IPS DF 4.7 (cell line): ENCODE measurements around the gene CLEC1A.
A peak's percentile ranks its signal among the peaks of the same experiment; 100 is the strongest.

Experiments used
- DNase-seq: peaks from one replicate; pipeline ENCODE4 v3.0.0-alpha.2; 2013; ENCODE audit warnings: low spot score; ENCODE audit errors: extremely low read depth

CLEC1A gene, protein sequence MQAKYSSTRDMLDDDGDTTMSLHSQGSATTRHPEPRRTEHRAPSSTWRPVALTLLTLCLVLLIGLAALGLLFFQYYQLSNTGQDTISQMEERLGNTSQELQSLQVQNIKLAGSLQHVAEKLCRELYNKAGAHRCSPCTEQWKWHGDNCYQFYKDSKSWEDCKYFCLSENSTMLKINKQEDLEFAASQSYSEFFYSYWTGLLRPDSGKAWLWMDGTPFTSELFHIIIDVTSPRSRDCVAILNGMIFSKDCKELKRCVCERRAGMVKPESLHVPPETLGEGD

GRCh38 chr12:10098791-10099190, at the start of gene CLEC1A:
TSS of gene CLEC1A (minus strand) at chr12:10098985. CDS start at chr12:10098922, 63 bp downstream.
- DNase-seq: peak; percentile 25

- no peak for DNase-seq
These were observed 49.1 kb upstream of the CLEC1A start for GRCh38 chr12:10147714-10148403.

- DNase-seq: no peak
These were observed 44.3 kb upstream of the CLEC1A start for GRCh38 chr12:10142976-10143589.

DNA sequence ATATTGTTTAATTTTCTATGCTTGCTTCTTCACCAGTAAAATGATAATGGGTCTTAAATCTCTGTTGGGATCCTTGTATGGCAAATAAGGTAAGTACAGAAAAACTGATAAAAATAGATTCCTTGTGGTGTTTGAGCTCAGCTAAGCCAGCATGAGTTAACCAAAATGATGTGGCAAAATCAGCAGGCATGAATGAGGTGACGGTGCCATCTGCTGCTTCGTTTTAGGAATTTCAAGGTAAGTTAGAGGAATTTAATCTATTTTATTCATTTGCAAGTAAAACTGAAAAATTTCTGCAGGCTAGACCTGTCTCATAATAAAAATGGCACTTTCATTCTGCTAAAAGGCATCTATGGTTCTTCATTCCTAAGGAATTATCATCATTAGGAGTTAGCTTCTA, 41.2 kb upstream of the CLEC1A start:
- no peak for DNase-seq

GRCh38 chr12:10136637-10137205, 37.9 kb upstream of the CLEC1A start:
- DNase-seq: no peak

- DNase-seq: no peak
These were observed 36.3 kb upstream of the CLEC1A start for GRCh38 chr12:10135126-10135525.

- DNase-seq: no peak
These were observed 34.1 kb upstream of the CLEC1A start for GRCh38 chr12:10132850-10133370.

DNA sequence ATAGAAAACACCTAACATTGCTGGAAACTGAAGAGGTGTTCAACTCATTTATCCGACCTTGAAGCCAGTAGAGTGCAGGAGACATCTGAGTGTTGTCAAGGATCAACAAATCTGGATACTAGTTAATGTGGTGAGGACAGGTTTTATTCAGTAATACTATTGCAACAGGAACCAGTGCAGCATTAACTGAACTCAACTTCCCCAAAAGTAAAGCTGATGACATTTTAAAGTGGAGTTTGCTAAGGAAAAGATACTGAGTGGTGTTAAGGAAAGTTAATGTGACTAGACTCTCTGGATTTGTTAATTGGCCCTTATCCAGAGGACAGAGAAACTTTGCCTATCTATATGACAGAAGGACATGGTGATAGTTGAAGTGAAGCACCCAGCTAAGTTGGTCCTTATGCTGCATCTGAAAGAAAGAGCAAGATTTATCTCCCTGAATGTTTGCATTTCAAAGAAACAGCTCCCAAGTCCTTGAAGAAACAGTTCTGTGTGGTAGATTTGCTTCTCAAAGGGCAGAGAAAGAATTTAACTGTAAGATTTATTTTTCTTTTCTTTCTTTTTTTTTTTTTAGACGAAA, 32.4 kb upstream of the CLEC1A start:
- DNase-seq: no peak

DNA sequence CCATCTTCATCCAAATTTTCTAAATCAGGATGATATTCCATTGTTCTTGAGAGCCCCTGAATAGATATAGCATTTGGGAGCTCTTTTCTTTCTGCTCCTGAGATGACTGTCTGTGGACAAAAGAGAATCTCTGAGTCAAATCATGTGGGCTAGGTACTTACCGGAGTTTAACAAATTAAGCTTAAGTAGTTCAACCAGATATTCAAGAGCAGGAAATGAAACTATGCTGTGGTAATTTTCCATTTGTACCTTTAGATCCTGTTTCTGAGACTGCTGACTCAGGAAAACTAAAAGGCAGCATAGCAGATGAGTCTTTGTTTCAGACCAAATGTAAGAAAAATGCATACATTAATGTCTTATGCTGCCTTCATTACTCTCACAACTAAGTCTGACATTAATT, 31.3 kb upstream of the CLEC1A start, which contains the start of gene CLEC7A:
CLEC7A (minus strand) TSS at position 158 of the 400 bp plus-strand sequence; CDS start at position 41, 117 bp downstream.
- no peak for DNase-seq

DNA sequence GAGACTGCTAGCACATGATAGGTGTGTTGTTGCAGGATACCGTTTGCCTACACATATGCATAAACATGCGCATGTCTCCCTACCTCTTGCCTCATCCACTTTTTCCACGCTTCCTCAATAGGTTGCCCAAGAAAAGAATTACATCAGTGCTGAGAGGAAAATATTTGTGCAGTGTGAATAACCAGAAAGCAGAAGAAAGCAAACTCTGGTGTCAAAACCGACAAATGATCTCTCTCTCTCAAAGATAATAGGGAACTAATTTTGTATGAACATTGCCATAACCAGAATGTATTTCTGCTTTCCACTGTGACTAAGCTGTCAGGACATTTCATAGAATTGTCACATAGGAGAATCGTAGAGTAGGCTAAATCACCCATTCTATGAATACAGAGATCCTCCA, 29.9 kb upstream of the CLEC1A start:
- no peak for DNase-seq

- no peak for DNase-seq
These were observed 27.6 kb upstream of the CLEC1A start for GRCh38 chr12:10126413-10126812.

DNA sequence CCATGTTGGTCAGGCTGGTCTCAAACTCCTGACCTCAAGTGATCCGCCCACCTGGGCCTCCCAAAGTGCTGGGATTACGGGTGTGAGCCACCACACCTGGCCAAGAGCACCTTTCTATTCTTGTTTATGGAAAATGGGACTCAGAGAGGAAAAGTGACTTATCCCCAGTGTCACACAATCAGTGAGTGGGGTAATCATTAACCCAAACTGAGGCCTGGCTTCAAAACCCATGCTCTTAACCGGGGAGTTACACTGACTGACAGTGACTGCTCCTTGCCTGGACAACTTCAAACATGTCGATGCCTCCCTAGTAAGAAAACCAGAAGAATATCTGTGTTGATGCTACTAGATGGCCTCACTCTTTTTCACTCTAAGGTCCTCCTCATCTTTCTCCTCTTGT, 23.9 kb upstream of the CLEC1A start:
- no peak for DNase-seq

GRCh38 chr12:10121278-10121677, 22.5 kb upstream of the CLEC1A start:
- DNase-seq: no peak

DNA sequence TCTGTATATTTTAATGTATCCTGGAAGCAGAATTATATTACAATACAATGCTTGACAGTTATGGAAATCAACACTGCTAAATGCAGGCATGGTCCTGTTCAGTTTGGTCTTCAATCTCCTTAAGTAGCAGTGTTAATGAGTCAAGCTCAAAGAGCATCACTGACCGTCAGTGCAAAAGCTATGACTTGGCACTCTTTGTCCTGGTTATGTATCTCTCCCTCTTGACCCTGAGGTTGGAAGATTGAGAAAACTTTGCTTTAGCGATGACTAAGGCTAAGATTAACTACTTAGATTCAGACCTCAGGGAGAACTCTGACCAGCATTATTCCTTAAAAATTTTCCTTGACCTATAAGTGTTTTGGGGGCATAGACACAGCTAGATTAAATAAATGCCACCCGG, 20.3 kb upstream of the CLEC1A start:
- no peak for DNase-seq

- no peak for DNase-seq
These were observed 17.1 kb upstream of the CLEC1A start for GRCh38 chr12:10115890-10116289.

DNA sequence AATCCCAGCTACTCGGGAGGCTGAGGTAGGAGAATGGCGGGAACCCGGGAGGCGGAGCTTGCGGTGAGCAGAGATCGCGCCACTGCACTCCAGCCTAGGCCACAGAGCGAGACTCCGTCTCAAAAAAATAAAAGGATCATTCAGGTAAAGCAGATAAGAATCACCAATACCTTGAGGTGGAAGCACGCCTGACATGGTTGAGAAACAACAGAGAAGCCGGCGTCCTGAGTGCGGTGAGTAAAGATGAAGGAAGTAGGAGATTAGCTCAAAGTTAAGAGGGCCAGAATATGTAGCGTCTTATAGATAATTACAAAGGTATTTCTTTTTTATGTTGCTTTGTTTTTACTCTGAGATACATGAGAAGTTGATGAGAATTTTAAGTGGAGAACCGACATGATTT, 16.5 kb upstream of the CLEC1A start:
- DNase-seq: no peak

DNA sequence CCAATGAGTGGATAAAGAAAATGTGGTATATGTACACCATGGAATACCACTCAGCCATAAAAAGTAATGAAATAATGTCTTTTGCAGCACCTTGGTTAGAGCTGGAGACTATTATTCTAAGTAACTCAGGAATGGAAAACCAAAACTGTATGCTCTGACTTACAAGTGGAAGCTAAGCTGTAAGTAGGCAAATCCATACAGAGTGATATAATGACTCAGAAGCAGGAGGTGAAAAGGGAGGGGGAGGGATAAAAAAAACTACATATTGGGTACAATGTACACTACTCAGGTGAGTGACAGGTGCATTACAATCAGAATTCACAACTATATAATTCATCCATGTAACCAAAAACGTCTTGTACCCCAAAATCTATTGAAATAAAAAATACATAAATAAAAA, 15.1 kb upstream of the CLEC1A start:
- no peak for DNase-seq

DNA sequence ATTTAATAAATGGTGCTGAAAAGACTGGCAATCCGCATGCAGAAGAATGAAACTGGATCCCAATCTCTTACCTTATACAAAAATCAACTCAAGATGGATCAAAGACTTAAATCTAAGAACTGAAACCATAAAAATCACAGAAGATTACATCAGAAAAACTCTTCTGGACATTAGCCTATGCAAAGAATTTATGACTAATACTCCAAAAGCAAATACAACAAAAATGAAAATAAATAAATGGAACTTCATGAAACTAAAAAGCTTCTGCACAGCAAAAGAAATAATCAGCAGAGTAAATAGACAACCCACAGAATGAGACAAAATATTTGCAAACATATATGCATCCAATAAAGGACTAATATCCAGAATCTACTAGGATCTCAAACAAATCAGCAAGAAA, 14.3 kb upstream of the CLEC1A start:
- no peak for DNase-seq

GRCh38 chr12:10111451-10111850, 12.7 kb upstream of the CLEC1A start:
- no peak for DNase-seq

GRCh38 chr12:10110256-10110844, 11.6 kb upstream of the CLEC1A start:
- no peak for DNase-seq

- no peak for DNase-seq
These were observed 3.5 kb upstream of the CLEC1A start for GRCh38 chr12:10102322-10102721.
